GM21423 (cell line): ENCODE measurements around the gene PLCG2.
"Not testable (repeated sequence)": the region's sequence is repeated elsewhere in the genome, so short reads cannot be mapped to it uniquely, and the experiment has no call there.

ENCODE experiments used
- ATAC-seq: cut with Tn5 transposase; IDR thresholded peaks from one replicate; pipeline ENCODE4 v1.9.1; 2021; ENCODE audit warnings: mild to moderate bottlenecking, moderate library complexity; ENCODE audit not compliant: unreplicated experiment

PLCG2 gene

GRCh38 chr16:81786868-81787267, 7.8 kb downstream of the PLCG2 start:
- ATAC-seq, result no peak

- no peak for ATAC-seq
Measured at GRCh38 chr16:81787659-81788058, 8.6 kb downstream of the PLCG2 start.

- no peak for ATAC-seq
Measured at GRCh38 chr16:81790277-81790676, 11.2 kb downstream of the PLCG2 start.

- ATAC-seq, result no peak
Measured at GRCh38 chr16:81790830-81791435, 11.8 kb downstream of the PLCG2 start.

- no peak for ATAC-seq
Measured at GRCh38 chr16:81792828-81793227, 13.7 kb downstream of the PLCG2 start.

- no peak for ATAC-seq
Measured at GRCh38 chr16:81795193-81795592, 16.1 kb downstream of the PLCG2 start.

GRCh38 chr16:81796035-81796434, 16.9 kb downstream of the PLCG2 start:
- ATAC-seq, result no peak

GRCh38 chr16:81796583-81797346, 17.7 kb downstream of the PLCG2 start:
- no peak for ATAC-seq

GRCh38 chr16:81797443-81797842, 18.4 kb downstream of the PLCG2 start:
- peak; percentile 52 for ATAC-seq

GRCh38 chr16:81798311-81799137, 19.4 kb downstream of the PLCG2 start:
- ATAC-seq, result peak; percentile 59

GRCh38 chr16:81799138-81799504, 20.0 kb downstream of the PLCG2 start:
- ATAC-seq, result no peak

GRCh38 chr16:81801724-81802123, 22.6 kb downstream of the PLCG2 start:
- ATAC-seq, result not testable (repeated sequence)

- no peak for ATAC-seq
Measured at GRCh38 chr16:81803332-81803731, 24.2 kb downstream of the PLCG2 start.

GRCh38 chr16:81804134-81804610, 25.1 kb downstream of the PLCG2 start:
- ATAC-seq, result no peak

GRCh38 chr16:81806696-81807095, 27.6 kb downstream of the PLCG2 start:
- ATAC-seq, result no peak

- ATAC-seq, result no peak
Measured at GRCh38 chr16:81807767-81808358, 28.8 kb downstream of the PLCG2 start.

- peak; percentile 63 for ATAC-seq
Measured at GRCh38 chr16:81808933-81809480, 29.9 kb downstream of the PLCG2 start.

GRCh38 chr16:81809567-81809966, 30.5 kb downstream of the PLCG2 start:
- ATAC-seq, result no peak

- ATAC-seq, result peak; percentile 22
Measured at GRCh38 chr16:81810361-81810760, 31.3 kb downstream of the PLCG2 start.

- peak; percentile 42 for ATAC-seq
Measured at GRCh38 chr16:81810894-81811538, 31.9 kb downstream of the PLCG2 start.
